Panc1 (cell line): ENCODE results near the gene PRKCA.
"Not testable (repeated sequence)": the region's sequence is repeated elsewhere in the genome, so short reads cannot be mapped to it uniquely, and the experiment has no call there.

Experiments
- POLR2AphosphoS5 ChIP-seq: IDR thresholded peaks from 2 replicates; pipeline ENCODE4 v1.6.1; 2012; ENCODE audit warnings: mild to moderate bottlenecking, low read depth, low read length, moderate library complexity
- TCF7L2 ChIP-seq: IDR thresholded peaks from 2 replicates; pipeline ENCODE4 v1.6.1; 2011; ENCODE audit warnings: mild to moderate bottlenecking, low read depth, low read length, inconsistent platforms
- TF ChIP-seq, protein P1 (sequence below): fragments of 450-650 bp; IDR thresholded peaks from 2 replicates; pipeline ENCODE4 v1.5.1; 2017; ENCODE audit warnings: mild to moderate bottlenecking
- TF ChIP-seq, protein P2 (sequence below), 2 experiments: IDR thresholded peaks; 2 replicates each; pipeline ENCODE4 v1.6.1; 2011 to 2012; ENCODE audit warnings: low read depth in 2 of 2, control low read depth in 1 of 2, low read length in 1 of 2, mild to moderate bottlenecking in 1 of 2, moderate library complexity in 1 of 2; ENCODE audit not compliant: insufficient read depth in 1 of 2

GRCh38 chr17:66457499-66457898, 155.1 kb downstream of the PRKCA start:
- TF ChIP-seq, protein P1, sequence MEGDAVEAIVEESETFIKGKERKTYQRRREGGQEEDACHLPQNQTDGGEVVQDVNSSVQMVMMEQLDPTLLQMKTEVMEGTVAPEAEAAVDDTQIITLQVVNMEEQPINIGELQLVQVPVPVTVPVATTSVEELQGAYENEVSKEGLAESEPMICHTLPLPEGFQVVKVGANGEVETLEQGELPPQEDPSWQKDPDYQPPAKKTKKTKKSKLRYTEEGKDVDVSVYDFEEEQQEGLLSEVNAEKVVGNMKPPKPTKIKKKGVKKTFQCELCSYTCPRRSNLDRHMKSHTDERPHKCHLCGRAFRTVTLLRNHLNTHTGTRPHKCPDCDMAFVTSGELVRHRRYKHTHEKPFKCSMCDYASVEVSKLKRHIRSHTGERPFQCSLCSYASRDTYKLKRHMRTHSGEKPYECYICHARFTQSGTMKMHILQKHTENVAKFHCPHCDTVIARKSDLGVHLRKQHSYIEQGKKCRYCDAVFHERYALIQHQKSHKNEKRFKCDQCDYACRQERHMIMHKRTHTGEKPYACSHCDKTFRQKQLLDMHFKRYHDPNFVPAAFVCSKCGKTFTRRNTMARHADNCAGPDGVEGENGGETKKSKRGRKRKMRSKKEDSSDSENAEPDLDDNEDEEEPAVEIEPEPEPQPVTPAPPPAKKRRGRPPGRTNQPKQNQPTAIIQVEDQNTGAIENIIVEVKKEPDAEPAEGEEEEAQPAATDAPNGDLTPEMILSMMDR = not testable (repeated sequence)
- not testable (repeated sequence) for TF ChIP-seq TCF7L2, POLR2AphosphoS5
- TF ChIP-seq, protein P2, sequence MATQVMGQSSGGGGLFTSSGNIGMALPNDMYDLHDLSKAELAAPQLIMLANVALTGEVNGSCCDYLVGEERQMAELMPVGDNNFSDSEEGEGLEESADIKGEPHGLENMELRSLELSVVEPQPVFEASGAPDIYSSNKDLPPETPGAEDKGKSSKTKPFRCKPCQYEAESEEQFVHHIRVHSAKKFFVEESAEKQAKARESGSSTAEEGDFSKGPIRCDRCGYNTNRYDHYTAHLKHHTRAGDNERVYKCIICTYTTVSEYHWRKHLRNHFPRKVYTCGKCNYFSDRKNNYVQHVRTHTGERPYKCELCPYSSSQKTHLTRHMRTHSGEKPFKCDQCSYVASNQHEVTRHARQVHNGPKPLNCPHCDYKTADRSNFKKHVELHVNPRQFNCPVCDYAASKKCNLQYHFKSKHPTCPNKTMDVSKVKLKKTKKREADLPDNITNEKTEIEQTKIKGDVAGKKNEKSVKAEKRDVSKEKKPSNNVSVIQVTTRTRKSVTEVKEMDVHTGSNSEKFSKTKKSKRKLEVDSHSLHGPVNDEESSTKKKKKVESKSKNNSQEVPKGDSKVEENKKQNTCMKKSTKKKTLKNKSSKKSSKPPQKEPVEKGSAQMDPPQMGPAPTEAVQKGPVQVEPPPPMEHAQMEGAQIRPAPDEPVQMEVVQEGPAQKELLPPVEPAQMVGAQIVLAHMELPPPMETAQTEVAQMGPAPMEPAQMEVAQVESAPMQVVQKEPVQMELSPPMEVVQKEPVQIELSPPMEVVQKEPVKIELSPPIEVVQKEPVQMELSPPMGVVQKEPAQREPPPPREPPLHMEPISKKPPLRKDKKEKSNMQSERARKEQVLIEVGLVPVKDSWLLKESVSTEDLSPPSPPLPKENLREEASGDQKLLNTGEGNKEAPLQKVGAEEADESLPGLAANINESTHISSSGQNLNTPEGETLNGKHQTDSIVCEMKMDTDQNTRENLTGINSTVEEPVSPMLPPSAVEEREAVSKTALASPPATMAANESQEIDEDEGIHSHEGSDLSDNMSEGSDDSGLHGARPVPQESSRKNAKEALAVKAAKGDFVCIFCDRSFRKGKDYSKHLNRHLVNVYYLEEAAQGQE (IDR thresholded peaks at IDR 0.05; ENCODE audit: insufficient read depth in 1 of 2, low read depth in 2 of 2, low read length in 1 of 2) = not testable (repeated sequence)
